HG02885 (cell line): ENCODE results near the gene GPSM1.

Experiments
- ATAC-seq: cut with Tn5 transposase; IDR thresholded peaks from one replicate; pipeline ENCODE4 v1.9.1; 2021; ENCODE audit warnings: mild to moderate bottlenecking; ENCODE audit not compliant: unreplicated experiment, poor library complexity

Gene GPSM1, protein sequence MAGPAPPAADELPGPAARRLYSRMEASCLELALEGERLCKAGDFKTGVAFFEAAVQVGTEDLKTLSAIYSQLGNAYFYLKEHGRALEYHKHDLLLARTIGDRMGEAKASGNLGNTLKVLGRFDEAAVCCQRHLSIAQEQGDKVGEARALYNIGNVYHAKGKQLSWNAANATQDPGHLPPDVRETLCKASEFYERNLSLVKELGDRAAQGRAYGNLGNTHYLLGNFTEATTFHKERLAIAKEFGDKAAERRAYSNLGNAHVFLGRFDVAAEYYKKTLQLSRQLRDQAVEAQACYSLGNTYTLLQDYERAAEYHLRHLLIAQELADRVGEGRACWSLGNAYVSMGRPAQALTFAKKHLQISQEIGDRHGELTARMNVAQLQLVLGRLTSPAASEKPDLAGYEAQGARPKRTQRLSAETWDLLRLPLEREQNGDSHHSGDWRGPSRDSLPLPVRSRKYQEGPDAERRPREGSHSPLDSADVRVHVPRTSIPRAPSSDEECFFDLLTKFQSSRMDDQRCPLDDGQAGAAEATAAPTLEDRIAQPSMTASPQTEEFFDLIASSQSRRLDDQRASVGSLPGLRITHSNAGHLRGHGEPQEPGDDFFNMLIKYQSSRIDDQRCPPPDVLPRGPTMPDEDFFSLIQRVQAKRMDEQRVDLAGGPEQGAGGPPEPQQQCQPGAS

DNA sequence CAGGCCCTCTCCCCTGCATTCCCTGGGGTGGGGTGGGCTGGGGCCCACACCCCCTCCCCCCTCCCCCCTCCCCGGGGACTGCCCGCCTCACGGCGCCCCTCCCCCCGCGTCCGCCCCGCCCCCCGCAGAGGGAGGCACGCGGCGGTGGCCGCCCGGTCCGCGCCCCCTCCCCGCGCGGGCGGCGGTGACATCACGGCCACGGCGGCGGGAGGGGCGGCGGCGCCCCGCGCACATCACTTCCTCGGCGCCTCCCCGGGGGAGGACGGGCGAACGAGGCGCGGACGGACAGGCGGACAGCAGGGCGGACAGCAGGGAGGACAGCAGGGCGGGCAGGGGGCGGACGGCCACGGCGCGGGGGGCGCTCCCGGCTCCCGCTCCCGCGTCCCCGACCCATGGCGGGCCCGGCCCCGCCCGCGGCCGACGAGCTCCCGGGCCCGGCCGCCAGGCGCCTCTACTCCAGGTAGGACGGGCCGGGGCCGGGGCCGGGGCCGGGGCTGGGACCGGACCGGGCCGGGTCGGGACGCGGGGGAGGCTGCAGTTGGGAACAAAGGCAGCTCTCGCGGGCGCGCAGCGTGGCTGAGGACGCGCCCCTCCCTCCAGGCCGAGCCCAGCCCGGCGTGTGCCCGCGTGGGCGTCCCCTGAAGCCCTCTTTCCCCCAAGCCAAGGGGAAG is at the start of gene GPSM1:
TSS of gene GPSM1 (plus strand) at position 236 of the 671 bp plus-strand sequence. CDS start at position 393, 157 bp downstream.
- ATAC-seq, result no peak

DNA sequence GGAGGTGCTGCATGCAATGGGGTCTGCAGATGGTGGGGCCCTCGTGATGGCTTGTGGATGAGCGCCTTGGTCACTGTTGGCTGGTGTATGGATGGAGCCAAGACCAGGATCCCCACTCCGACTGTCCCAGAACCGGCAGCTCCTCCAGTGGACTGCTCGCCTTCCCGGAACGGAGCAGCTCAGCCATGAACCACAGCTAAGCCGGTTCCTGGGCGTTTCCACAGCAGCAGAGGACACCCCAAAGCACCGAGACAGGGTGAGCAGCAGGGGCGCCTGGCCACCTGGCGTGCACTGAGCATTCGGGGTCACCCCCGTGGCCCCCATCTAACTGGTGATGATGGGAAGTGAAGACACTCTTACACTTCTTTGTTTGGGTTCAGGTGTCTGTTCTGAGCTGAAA is 49.6 kb upstream of the GPSM1 start:
- no peak for ATAC-seq

DNA sequence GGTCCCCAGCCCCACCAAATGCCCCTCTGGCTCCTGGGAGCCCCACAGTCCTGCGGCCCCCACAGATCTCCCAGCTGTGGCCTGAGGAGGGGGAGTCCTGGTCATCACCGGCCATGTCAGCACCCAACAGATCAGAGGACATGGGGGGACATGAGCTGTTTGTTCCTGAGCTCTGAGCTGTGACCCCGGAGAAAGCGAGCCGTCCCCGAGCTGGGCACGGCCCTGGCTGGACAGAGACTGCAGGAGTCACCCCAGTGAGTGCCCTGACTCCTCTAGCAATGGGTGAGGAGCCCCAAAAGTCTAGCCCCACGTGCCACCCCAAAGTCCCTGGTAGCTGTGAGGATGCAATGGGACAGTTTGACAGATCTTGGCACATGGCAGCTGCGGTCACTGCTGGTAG is 49.1 kb upstream of the GPSM1 start:
- ATAC-seq, result no peak

GRCh38 chr9:136278894-136279293 is 48.4 kb upstream of the GPSM1 start:
- ATAC-seq, result no peak

GRCh38 chr9:136279471-136279870 is 47.9 kb upstream of the GPSM1 start:
- ATAC-seq, result no peak

- ATAC-seq, result no peak
These were observed 46.6 kb upstream of the GPSM1 start for GRCh38 chr9:136280535-136281315.

- ATAC-seq, result no peak
These were observed 45.7 kb upstream of the GPSM1 start for GRCh38 chr9:136281421-136282271.

DNA sequence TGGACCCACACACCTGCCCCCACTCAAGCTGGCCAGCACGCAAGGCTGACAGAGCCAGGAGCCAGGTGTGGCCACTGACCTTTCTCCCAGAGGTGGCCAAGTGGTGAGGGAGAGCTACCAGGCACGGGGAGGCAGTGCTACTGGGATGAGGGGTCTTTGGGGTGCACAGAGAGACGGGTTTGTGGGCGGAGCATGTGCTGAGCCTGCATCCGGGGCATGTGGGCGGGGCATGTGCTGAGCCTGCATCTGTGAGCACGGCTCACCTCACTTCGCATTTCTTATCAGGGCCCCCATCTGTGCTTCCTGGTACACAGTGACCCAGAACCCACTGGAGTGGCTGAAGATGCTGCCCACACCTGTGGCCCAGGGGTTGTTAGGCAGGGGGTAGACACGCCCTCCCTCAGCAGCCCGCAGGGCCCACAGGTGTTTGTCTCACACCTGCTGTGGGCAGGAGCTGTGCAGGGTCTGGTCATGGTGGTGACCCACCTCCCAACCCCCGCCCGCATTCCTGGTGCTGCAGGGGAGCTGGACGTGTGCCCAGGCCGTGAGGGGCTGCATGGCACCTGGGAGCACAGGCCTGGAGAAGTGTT is 45.0 kb upstream of the GPSM1 start:
- no peak for ATAC-seq

DNA sequence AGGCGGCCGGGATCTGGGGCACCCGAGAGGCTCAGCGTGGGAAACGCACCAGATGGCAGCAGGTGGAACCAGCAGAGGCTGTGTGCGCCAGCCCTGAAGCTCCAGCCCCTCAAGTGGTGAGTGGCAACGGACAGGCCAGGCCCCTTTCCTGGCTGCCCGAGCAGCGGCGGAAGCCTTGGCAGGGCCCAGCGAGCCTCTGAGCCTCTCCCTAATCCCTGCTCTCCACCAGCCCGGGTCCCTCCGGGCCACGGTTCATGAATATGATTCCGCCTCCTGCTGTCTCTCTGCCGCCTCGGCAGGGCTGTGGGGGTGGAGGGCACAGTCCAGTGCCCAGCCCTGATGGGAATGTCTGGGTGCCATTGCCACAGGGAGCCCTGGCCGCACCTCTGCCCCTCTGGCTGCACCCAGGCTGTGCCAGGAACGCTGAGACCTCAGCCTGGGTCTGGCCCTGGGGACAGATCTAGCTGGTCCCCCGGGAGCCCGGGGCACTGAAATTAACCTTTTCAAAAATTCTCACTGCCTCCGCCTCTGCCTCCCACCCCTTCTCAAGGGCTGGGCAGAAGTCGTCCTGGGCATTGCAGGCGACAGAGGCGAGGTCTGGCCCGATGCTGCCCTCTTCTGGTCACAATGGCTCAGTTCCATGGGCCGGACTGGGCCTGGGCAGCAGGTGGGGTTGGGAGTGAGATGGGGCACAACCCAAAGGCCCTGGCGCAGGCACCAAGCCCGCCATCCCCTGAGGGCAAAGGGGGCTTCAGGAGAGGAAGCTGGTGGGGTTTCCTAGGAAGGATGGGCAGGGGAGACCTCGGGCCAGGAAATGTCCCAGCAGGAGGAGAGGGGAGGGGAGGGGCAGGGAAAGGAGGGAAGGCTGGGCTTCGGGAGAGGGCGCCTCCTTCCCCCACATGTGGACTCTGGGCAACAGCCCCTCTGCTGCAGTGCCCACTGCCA is 43.8 kb upstream of the GPSM1 start:
- no peak for ATAC-seq

GRCh38 chr9:136284311-136284710 is 43.0 kb upstream of the GPSM1 start:
- ATAC-seq, result no peak

DNA sequence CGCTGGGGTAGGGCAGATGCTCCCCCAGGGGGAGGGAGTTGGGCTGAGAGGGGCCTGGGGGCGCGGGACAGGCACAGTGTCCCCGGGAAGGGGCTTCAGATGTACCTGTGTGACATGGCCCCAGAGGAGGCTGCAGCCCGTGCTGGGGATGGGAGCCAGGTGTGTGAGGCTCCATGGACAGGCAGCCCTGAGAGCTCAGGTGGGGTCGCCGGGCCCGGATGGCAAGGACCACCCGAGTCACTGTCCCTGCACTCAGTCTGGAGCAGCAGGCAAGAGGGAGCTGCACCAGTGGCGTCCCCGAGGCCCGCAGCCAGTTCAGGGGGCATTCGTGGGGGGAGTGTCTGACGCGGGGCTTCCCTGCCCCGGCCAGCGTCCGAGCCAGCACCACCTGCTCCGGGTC is 42.4 kb upstream of the GPSM1 start:
- no peak for ATAC-seq

- no peak for ATAC-seq
These were observed 41.6 kb upstream of the GPSM1 start for GRCh38 chr9:136285501-136286358.

DNA sequence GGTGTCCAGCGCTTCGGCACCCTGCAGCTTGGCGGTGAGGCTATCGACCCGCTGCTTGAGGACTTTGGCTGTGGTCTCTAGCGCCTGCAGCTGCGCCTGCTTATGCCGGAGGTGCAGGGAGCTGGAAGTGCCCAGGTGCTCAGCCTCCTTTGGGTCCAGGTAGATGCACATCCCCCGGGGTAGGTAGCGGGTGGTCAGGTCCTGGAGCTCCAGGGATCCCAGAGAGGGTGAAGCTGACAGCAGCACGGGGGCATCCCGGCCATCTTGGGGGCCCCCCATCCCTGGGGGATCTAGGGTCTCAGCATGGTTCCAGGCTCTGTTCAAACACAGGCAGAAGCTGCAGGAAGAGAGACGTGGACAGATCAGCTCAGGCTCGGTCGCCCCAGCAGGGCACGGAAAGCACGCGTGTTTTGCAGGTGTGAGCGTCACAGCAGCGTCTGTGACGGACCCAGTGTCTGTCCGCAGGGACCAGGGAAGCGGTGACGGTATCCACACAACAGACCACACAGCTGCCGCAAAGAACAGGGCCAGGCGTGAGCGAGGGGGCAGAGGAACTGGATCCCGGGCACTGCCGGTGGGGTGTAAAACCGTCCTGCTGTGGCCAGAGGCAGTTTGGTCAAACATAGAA is 40.9 kb upstream of the GPSM1 start:
- no peak for ATAC-seq

GRCh38 chr9:136286987-136287379 is 40.4 kb upstream of the GPSM1 start:
- ATAC-seq, result no peak

- ATAC-seq, result no peak
These were observed 39.2 kb upstream of the GPSM1 start for GRCh38 chr9:136287960-136288753.
